Activated naive CD4-positive, alpha-beta T cell treated with anti-CD3 and anti-CD28 coated beads, Interleukin-2, amount 50 U/mL, for 72 hours (primary cell): ENCODE measurements around the gene SP2. TPM values are rescaled to one million over a fixed set of nuclear protein-coding genes. Genes with fewer than 3 reads are reported as not detected.

Experiments used
- ATAC-seq, 2 donors: fragments of 150-1000 bp; cut with Tn5 transposase; 2 replicates each; pipeline ENCODE4 v1.10.0; 2021; ENCODE audit warnings: mild to moderate bottlenecking in 2 of 2, moderate library complexity in 2 of 2
- DNase-seq, 2 donors: peaks; one replicate each; pipeline ENCODE4 v3.0.0; 2021 to 2022; ENCODE audit warnings: low spot score in 2 of 2
- H3K27ac Mint-ChIP-seq, 2 donors: one replicate each; pipeline ENCODE4 v1.8.0; 2022; ENCODE audit warnings: mild to moderate bottlenecking in 2 of 2, mixed read lengths in 2 of 2
- H3K36me3 Mint-ChIP-seq, 2 donors: one replicate each; pipeline ENCODE4 v1.8.0; 2022; ENCODE audit warnings: mixed read lengths in 2 of 2
- H3K9me3 Mint-ChIP-seq, 2 donors: one replicate each; pipeline ENCODE4 v1.8.0; 2022; ENCODE audit warnings: mixed read lengths in 2 of 2
- total RNA-seq, 2 donors: library from RNA; stranded (reverse); gene quantifications; one replicate each; pipeline ENCODE4 v1.2.3, GENCODE V29; 2022

Gene SP2
- total RNA-seq, result 10 to 100 TPM; 16.4 to 28.9 TPM

DNA sequence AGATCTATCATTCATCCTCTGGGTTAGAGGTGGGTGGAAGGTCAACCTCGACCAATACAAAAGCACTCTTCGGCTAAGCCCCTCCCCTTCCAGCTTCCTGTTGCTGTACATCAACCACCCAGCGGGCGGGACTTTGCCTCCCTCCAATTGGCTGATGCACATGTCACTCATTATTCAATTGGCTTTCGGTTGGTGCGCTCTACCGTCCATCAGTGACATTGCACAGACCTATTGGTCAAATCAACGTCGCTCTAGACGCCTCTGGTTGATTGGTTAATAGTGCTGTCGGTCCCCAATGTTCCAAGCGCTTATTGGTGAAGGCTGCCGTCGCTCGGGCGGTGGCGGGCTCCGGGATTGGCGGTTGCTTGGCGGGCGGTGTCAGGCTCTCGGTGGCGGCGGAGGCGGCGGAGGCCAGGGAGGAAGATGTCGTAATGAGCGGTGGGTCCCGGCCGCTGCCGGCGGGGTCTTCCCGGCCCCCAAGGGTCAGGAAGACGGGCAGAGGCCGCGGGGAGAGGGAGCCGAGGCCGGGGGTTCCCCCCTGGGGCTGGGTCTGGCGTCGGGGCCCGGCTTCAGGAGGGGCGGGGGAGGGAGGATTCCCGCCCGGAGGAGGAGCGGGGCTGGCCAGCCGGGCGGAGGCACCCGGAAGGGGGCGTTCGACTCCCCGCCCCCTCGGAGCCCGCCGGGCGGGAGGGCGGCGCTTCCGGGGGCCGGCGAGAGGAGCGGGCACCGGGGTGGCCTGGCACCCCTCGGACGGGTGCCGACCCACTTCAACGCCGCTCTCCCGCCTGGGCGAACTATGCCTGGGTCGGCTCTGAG lies at the start of gene SP2:
SP2 (plus strand) TSS at position 381 of the 816 bp plus-strand sequence; CDS start at position 432, 51 bp downstream.
- DNase-seq, result peak; percentile 100
- Mint-ChIP-seq H3K27ac (peak within 1 kb of the TSS; percentile 95 to 98), H3K36me3 (peaks cover 0 to 21% of the 10 kb centered on the region in 2 donors), H3K9me3 (no peaks in the 10 kb centered on the region)
- ATAC-seq, result peak; percentile 92

DNA sequence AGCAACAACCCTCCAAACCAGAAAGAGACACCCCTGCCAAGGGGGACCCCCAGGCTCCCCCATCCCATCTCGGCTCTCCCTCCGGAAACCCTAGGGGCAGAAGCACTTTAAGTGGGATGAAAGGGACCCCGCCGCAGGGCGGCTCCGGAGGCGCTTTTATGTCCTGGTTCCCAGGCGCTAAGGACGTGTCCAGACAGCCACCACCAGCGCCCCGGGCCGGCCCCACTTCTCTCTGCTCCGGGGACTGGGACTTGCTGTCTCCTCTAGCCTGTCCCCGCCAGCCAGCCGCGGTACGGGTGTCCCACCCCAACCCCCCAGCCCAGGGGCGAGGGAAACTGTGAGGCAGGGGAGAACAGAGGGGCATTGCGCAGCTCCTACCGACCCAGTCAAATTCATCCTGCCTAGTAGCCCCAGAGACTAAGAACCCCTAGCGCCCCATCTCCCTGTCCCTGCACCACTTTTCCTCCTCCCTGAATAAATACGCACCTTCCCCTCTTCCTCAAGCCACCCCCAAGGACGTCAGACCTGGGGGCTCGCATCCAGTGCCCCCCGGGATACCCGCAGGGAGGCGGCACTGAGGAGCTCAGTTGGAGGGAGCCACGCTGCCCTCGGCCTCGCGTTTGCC lies 49.2 kb upstream of the SP2 start:
- Mint-ChIP-seq H3K9me3 (no peaks in the 10 kb centered on the region), H3K36me3 (no peaks in the 10 kb centered on the region), H3K27ac (no peak overlapping the region)
- DNase-seq, result no peak
- ATAC-seq, result peak in 1 of 2 donors; percentile 4

DNA sequence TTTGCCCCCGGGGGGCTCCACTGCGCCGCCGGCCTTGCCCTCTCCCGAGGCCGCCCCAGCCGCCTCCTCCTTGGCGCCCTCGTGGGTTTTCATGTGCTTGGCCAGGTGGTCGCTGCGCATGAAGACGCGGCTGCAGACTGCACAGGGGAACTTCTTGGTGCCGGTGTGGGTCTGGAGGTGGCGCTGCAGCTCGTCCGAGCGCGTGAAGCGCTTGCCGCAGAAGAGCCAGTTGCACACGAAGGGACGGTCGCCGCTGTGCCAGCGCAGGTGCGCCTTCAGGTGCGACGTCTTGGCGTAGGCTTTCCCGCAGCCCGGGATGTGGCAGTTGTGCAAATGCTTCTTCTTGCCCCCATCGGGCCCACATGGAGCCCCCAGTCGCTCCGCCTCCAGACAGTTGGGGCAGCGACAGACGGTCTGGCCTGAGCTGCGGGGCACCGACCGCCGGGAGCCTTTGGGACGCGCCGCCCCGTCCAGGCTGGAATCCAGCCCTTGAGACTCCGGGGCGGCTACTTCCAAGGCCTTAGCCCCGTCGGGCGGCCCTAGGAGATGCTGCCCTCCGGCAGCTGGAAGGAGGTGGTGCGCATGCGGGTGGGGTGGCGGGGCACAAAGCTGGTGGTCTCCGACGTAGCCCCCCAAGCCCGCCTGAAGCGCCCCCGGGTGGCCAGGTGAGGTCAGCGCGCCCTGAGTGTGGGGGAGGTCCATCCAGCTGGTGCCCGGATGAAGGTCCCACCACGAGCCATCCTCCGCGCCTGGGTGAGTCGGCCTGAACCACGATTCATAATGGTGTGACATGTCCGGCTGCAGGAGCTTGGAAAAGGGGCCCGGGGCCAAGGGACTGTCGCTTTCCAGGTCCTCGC lies 48.5 kb upstream of the SP2 start:
- Mint-ChIP-seq H3K27ac (no peak overlapping the region), H3K9me3 (no peaks in the 10 kb centered on the region), H3K36me3 (peaks cover 0 to 4% of the 10 kb centered on the region in 2 donors)
- DNase-seq, result peak in 1 of 2 donors; percentile 35
- peak in 1 of 2 donors; percentile 58 for ATAC-seq

- H3K9me3 Mint-ChIP-seq, result no peaks in the 10 kb centered on the region
- ATAC-seq (no peak), DNase-seq (no peak)
- H3K36me3 Mint-ChIP-seq, result peaks cover 0 to 5% of the 10 kb centered on the region in 2 donors
- H3K27ac Mint-ChIP-seq, result no peak overlapping the region
Measured at GRCh38 chr17:47848198-47848513, 47.9 kb upstream of the SP2 start.

DNA sequence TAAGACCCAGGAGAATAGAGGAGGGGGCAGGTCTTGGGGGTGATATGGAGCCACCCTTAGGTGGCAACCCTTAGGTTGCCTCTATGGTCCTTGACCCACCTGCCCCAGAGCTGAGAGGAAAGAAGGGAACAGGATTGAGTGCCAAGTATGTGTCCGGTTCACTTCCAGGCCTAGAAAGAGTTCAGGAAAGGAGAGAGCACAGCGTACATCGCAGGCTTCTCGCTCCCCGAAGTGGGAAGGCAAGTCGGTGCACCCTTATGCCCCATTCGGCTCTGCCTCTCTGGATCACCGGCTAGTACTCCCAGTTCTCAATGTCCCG lies 45.7 kb upstream of the SP2 start:
- Mint-ChIP-seq H3K36me3 (peaks cover 0 to 5% of the 10 kb centered on the region in 2 donors), H3K27ac (no peak overlapping the region), H3K9me3 (no peaks in the 10 kb centered on the region)
- DNase-seq (no peak), ATAC-seq (no peak)

- Mint-ChIP-seq H3K9me3 (no peaks in the 10 kb centered on the region), H3K27ac (no peak within 1 kb of the TSS), H3K36me3 (peaks cover 0 to 5% of the 10 kb centered on the region in 2 donors)
- DNase-seq (peak in 1 of 2 donors; percentile 64), ATAC-seq (peak; percentile 89 to 95)
Measured at GRCh38 chr17:47850692-47851573, 45.1 kb upstream of the SP2 start, which contains the start of gene SP6. Gene SP6 (minus strand): TSS chr17:47851163. CDS start chr17:47848429, 2,734 bp downstream.

- ATAC-seq, result no peak
- H3K9me3 Mint-ChIP-seq, result no peaks in the 10 kb centered on the region
Measured at GRCh38 chr17:47851764-47852112, 44.3 kb upstream of the SP2 start.

GRCh38 chr17:47852113-47852949 lies 43.7 kb upstream of the SP2 start:
- Mint-ChIP-seq H3K27ac (no peak overlapping the region), H3K36me3 (peaks cover 0 to 5% of the 10 kb centered on the region in 2 donors), H3K9me3 (no peaks in the 10 kb centered on the region)
- DNase-seq (no peak), ATAC-seq (no peak)

More at GRCh38 chr17:47851764-47852112, 44.3 kb upstream of the SP2 start:
- DNase-seq, result no peak
- Mint-ChIP-seq H3K36me3 (peaks cover 0 to 5% of the 10 kb centered on the region in 2 donors), H3K27ac (no peak overlapping the region)

DNA sequence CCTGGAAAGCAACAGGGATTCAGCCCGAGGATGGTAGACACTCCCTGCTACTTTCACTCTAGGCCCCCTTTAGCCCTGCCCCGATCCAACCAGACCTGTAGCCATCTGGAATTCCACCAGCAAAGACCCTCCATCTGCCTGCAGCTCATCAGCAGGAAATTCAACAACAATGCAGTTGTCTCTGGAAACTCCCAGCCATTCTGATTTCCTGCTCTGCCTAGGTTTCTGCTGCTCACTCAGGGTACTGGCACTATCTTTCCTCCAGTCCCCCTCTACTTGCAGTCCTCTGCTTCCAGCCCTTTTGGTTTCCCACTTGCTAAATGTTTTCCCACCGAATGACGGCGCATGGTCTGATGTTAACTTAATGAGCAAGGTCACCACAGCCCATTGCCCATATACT lies 42.4 kb upstream of the SP2 start:
- Mint-ChIP-seq H3K27ac (no peak overlapping the region), H3K36me3 (peaks cover 0 to 5% of the 10 kb centered on the region in 2 donors), H3K9me3 (no peaks in the 10 kb centered on the region)
- no peak for ATAC-seq
- no peak for DNase-seq

DNA sequence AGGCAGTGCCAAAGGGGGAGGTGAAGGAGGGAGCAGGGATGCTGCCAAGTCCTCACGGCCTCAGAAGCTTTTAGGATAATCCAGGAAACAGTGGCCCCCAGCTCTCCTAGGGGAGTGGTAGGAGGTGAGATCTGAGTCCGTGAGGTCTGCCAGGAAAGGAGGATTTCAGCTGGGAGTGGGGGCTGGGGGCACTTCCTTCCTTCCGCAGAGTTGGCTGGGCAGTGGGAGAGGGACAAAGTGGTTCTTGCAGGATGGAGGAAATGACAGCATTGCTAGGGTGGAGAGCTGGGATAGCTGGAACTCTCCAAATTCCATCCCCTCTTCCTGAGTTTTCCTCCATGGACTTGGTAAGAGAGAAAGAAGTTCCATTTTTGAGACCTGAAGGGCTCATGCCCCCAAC lies 40.3 kb upstream of the SP2 start:
- H3K36me3 Mint-ChIP-seq, result peaks cover 0 to 5% of the 10 kb centered on the region in 2 donors

GRCh38 chr17:47856830-47857229 lies 39.2 kb upstream of the SP2 start:
- ATAC-seq, result no peak
- no peaks in the 10 kb centered on the region for H3K9me3 Mint-ChIP-seq
- peaks cover 0 to 5% of the 10 kb centered on the region in 2 donors for H3K36me3 Mint-ChIP-seq
- H3K27ac Mint-ChIP-seq, result no peak overlapping the region
- no peak for DNase-seq

More for the DNA sequence above, 40.3 kb upstream of the SP2 start:
- ATAC-seq (no peak), DNase-seq (no peak)
- H3K9me3 Mint-ChIP-seq, result no peaks in the 10 kb centered on the region
- no peak overlapping the region for H3K27ac Mint-ChIP-seq

GRCh38 chr17:47857551-47858455 lies 38.2 kb upstream of the SP2 start:
- Mint-ChIP-seq H3K36me3 (no peaks in the 10 kb centered on the region), H3K9me3 (no peaks in the 10 kb centered on the region), H3K27ac (no peak overlapping the region)
- DNase-seq, result no peak
- no peak for ATAC-seq

- Mint-ChIP-seq H3K27ac (no peak overlapping the region), H3K36me3 (no peaks in the 10 kb centered on the region), H3K9me3 (peaks cover 0 to 4% of the 10 kb centered on the region in 2 donors)
- no peak for ATAC-seq
- DNase-seq, result no peak
Measured at GRCh38 chr17:47860386-47860785, 35.6 kb upstream of the SP2 start.

DNA sequence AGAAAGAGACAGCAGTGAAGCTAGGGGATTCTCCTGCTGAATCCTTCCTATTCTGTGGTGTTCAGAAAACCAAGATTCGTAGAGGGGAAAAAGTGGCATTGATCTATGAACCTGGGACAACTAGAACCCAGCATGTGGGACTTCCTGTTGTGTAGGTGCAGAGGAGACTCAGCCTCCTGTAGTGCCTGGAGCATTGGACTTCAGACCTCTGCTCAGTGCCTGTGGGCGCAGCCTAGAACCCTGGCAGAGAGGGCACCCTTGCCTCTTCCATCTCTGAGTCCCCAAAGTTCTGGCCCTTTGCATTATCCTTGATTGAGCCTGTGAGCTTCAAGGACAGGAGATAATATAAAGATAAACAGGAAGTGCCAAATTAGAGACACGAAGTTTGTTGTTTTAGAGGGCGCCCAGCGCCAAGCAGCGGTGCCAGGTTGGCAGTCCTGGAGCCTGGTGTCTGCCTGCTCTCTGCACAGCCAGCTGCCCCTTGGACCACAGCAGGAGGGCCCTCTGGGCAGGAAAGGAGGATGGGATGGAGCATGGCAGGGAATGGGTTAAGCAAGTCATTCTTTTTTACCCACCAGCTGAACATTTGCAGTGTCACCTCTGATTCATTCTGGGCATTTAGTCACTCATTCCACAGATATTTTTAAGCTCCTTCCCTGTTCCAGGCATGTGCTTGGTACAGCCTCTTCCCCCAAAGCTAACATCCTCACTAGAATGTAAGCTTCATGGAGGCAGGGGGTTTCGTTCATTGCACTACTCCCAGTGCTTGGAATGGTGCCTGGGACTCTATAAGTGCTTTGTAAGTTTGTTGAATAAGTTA lies 33.2 kb upstream of the SP2 start:
- Mint-ChIP-seq H3K36me3 (no peaks in the 10 kb centered on the region), H3K27ac (no peak overlapping the region), H3K9me3 (peaks cover 0 to 4% of the 10 kb centered on the region in 2 donors)
- DNase-seq (no peak), ATAC-seq (peak in 1 of 2 donors; percentile 14)
